ENCODE results near the gene KRTAP13-4. TPM values are rescaled to one million over a fixed set of nuclear protein-coding genes. Genes with fewer than 3 reads are reported as not detected.

Gene KRTAP13-4
- total RNA-seq, 4 donors from 2014 or later: not detected

- TF ChIP-seq POLR2A (IDR thresholded peaks at IDR 0.05): no peak
- TF ChIP-seq POLR2AphosphoS5 (IDR thresholded peaks at IDR 0.05): no peak
- TF ChIP-seq EP300 (IDR thresholded peaks at IDR 0.05; ENCODE audit: low read depth): no peak
- TF ChIP-seq, protein P1, sequence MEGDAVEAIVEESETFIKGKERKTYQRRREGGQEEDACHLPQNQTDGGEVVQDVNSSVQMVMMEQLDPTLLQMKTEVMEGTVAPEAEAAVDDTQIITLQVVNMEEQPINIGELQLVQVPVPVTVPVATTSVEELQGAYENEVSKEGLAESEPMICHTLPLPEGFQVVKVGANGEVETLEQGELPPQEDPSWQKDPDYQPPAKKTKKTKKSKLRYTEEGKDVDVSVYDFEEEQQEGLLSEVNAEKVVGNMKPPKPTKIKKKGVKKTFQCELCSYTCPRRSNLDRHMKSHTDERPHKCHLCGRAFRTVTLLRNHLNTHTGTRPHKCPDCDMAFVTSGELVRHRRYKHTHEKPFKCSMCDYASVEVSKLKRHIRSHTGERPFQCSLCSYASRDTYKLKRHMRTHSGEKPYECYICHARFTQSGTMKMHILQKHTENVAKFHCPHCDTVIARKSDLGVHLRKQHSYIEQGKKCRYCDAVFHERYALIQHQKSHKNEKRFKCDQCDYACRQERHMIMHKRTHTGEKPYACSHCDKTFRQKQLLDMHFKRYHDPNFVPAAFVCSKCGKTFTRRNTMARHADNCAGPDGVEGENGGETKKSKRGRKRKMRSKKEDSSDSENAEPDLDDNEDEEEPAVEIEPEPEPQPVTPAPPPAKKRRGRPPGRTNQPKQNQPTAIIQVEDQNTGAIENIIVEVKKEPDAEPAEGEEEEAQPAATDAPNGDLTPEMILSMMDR (IDR thresholded peaks at IDR 0.05): no peak
- no peak for DNase-seq
- H3K36me3 ChIP-seq: no peaks in the 10 kb centered on the region
- intact Hi-C loops (cut with DNase I; ENCODE audit: low total_unique reads) (no loop called here), in situ Hi-C loops (cut with MboI; ENCODE audit: low pct_ligation_motif_present in 1 of 4, low pct_unique_long_range_greater_than_20kb in 1 of 4, low sequenced_read_pairs in 3 of 4) (no loop called here)
- H3K27ac ChIP-seq: no peak overlapping the region
- no peaks in the 10 kb centered on the region for H3K9me3 ChIP-seq
- no peaks in the 10 kb centered on the region for H3K4me1 ChIP-seq
- no peaks in the 10 kb centered on the region for H3K27me3 ChIP-seq
- no peak overlapping the region for H3K4me3 ChIP-seq
- WGBS, 2 donors (ENCODE audit: low coverage in 1 of 2): 33 to 45% methylated on average over 1 of the region's 1 CpG
Measured at GRCh38 chr21:30444204-30444603, 14.2 kb downstream of the KRTAP13-4 start.

- no peak for DNase-seq
- Histone ChIP-seq H3K4me3 (no peak overlapping the region), H3K36me3 (no peaks in the 10 kb centered on the region), H3K27ac (no peak overlapping the region), H3K4me1 (no peaks in the 10 kb centered on the region), H3K9me3 (no peaks in the 10 kb centered on the region), H3K27me3 (no peaks in the 10 kb centered on the region)
- in situ Hi-C loops (cut with MboI; ENCODE audit: low pct_ligation_motif_present in 1 of 4, low pct_unique_long_range_greater_than_20kb in 1 of 4, low sequenced_read_pairs in 3 of 4): no loop called here
- intact Hi-C loops (cut with DNase I; ENCODE audit: low total_unique reads): no loop called here
- TF ChIP-seq, protein P1 (IDR thresholded peaks at IDR 0.05): no peak
- TF ChIP-seq POLR2AphosphoS5 (IDR thresholded peaks at IDR 0.05) (no peak), POLR2A (IDR thresholded peaks at IDR 0.05) (no peak), EP300 (IDR thresholded peaks at IDR 0.05; ENCODE audit: low read depth) (no peak)
- WGBS, 2 donors (ENCODE audit: low coverage in 1 of 2): 29 to 70% methylated on average over 4 of the region's 4 CpGs
Measured at GRCh38 chr21:30447056-30447455, 17.0 kb downstream of the KRTAP13-4 start.

- 81 to 90% methylated on average over 3 of the region's 3 CpGs for WGBS, 2 donors (ENCODE audit: low coverage in 1 of 2)
- DNase-seq: no peak
- Histone ChIP-seq H3K4me3 (no peak overlapping the region), H3K36me3 (no peaks in the 10 kb centered on the region), H3K4me1 (no peaks in the 10 kb centered on the region), H3K27me3 (no peaks in the 10 kb centered on the region), H3K27ac (no peak overlapping the region), H3K9me3 (no peaks in the 10 kb centered on the region)
- in situ Hi-C loops (cut with MboI; ENCODE audit: low pct_ligation_motif_present in 1 of 4, low pct_unique_long_range_greater_than_20kb in 1 of 4, low sequenced_read_pairs in 3 of 4): no loop called here
- no peak for TF ChIP-seq POLR2A (IDR thresholded peaks at IDR 0.05)
- TF ChIP-seq, protein P1 (IDR thresholded peaks at IDR 0.05): no peak
- TF ChIP-seq EP300 (IDR thresholded peaks at IDR 0.05; ENCODE audit: low read depth): no peak
- no peak for TF ChIP-seq POLR2AphosphoS5 (IDR thresholded peaks at IDR 0.05)
- intact Hi-C loops (cut with DNase I; ENCODE audit: low total_unique reads): no loop called here
Measured at GRCh38 chr21:30448514-30448913, 18.5 kb downstream of the KRTAP13-4 start.

DNA sequence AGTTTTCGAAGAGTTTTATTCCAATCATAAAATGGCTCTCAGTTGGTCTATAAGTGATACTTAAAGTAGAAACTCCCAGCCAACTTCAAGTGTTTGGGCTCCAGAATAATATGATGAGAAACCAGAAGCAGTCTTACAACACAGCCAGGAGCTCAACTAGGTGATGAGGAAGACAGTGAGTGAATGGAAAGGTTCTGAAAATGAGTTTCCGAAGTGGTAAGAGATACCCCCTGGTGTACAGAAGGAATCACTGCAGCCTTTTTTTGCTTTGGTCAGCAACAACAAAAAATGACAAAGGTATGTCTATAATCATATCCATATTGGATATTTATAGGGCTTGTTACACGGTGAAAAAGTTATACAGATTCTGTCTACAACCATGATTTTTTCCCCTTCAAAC lies 33.7 kb downstream of the KRTAP13-4 start:
- Histone ChIP-seq H3K4me3 (no peak overlapping the region), H3K9me3 (no peaks in the 10 kb centered on the region), H3K4me1 (no peaks in the 10 kb centered on the region), H3K27ac (no peak overlapping the region), H3K27me3 (no peaks in the 10 kb centered on the region), H3K36me3 (no peaks in the 10 kb centered on the region)
- intact Hi-C loops (cut with DNase I; ENCODE audit: low total_unique reads) (no loop called here), in situ Hi-C loops (cut with MboI; ENCODE audit: low pct_ligation_motif_present in 1 of 4, low pct_unique_long_range_greater_than_20kb in 1 of 4, low sequenced_read_pairs in 3 of 4) (no loop called here)
- no peak for TF ChIP-seq POLR2AphosphoS5 (IDR thresholded peaks at IDR 0.05)
- TF ChIP-seq, protein P1 (IDR thresholded peaks at IDR 0.05): peak in 1 of 5 experiments; percentile 22
- no peak for DNase-seq
- WGBS, 2 donors (ENCODE audit: low coverage in 1 of 2): 22 to 60% methylated on average over 3 of the region's 3 CpGs
